GM19468 (cell line): Measurements from ENCODE around the gene TRIM26.
"Not testable (repeated sequence)": the region's sequence is repeated elsewhere in the genome, so short reads cannot be mapped to it uniquely, and the experiment has no call there.

ENCODE experiments used
- ATAC-seq: cut with Tn5 transposase; IDR thresholded peaks from one replicate; pipeline ENCODE4 v1.9.1; 2021; ENCODE audit warnings: mild to moderate bottlenecking, moderate library complexity, moderate number of reproducible peaks; ENCODE audit not compliant: unreplicated experiment; ENCODE audit errors: extremely low read depth

The TRIM26 gene

DNA sequence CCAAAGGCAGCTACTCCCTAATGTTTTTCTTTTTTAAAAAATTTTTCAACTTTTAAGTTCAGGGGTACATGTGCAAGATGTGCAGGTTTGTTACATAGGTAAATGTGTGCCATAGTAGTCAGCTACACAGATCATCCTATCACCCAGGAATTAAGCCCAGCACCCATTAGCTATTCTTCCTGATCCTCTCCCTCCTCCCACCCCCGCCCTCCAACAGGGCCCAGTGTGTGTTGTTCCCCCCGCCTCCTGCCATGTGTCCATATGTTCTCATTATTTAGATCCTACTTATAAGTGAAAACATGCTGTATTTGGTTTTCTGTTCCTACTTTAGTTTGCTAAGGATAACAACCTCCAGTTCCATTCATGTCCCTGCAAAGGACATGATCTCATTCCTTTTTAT is 37.4 kb downstream of the TRIM26 start:
- ATAC-seq = no peak

GRCh38 chr6:30172681-30173080 is 40.5 kb downstream of the TRIM26 start:
- ATAC-seq = no peak

GRCh38 chr6:30171677-30172471 is 41.3 kb downstream of the TRIM26 start:
- no peak for ATAC-seq

DNA sequence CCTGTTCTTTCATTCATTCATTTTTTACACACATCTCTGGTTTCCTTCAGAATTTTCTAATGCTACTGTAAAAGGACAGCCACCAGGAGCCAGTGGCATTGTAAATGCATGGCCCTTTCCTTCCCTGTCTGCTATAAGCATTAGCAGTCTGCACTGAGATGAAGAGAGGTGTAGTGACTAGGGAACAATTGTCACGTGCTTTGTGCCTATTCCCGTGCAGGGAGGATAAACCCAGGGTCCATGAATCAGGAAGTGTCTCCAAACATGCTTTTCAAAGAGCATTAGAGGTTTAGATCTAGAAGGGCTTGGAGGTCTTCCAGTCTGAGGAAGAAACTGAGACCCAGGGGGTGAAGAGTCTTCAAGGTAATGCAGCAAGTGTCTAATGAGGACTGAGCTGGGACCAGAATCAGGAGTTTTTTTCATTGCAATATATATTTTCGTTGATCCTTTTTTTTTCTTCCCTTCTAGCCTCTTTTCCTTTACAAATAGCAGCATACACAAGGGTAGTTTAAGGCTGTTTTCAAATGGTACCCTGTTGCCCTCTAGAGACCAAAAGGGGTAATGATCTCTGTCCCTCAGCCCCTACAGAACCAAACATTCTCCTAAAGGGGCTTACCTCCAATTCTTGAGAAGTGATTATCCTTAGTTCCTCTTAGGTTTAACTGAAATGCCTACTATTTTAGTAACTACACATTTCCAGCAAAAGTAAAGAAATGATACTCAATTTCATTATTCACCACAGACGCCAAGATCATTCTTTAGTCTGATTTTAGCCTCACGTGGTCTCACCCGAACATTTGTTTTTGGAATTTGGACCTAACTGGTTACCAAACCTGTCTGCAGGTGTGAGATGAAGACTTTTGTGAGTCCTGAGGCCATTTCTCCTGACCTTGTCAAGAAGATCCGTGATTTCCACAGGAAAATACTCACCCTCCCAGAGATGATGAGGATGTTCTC is 43.3 kb downstream of the TRIM26 start:
- no peak for ATAC-seq

- ATAC-seq = no peak
These were observed 44.5 kb downstream of the TRIM26 start for GRCh38 chr6:30168741-30169140.

DNA sequence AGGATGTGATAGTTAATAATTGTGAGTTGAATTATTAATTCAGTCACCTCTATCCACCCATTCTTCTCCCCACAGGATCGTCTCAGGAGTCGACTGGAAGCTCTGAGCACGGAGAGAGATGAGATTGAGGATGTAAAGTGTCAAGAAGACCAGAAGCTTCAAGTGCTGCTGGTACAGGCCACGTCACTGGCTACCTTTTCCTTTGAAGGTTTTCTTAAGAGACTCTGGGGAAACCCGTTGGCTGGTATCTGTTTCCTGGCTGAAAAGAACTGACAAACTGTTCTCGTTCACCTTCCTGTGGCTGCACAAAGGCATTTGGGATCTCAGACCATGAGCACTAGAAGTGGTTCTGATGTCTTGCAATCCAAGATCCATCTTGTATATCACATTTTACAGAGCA is 46.1 kb downstream of the TRIM26 start:
- no peak for ATAC-seq

DNA sequence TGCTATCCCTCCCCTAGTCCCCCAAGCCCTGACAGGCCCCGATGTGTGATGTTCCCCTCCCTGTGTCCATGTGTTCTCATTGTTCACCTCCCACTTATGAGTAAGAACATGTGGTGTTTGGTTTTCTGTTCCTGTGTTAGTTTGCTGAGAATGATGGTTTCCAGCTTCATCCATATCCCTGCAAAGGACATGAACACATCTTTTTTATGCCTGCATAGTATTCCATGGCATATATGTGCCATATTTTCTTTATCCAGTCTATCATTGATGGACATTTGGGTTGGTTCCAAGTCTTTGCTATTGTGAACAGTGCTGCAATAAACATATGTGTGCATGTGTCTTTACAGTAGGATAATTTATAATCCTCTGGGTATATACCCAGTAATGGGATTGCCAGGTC is 48.0 kb downstream of the TRIM26 start:
- ATAC-seq = not testable (repeated sequence)

DNA sequence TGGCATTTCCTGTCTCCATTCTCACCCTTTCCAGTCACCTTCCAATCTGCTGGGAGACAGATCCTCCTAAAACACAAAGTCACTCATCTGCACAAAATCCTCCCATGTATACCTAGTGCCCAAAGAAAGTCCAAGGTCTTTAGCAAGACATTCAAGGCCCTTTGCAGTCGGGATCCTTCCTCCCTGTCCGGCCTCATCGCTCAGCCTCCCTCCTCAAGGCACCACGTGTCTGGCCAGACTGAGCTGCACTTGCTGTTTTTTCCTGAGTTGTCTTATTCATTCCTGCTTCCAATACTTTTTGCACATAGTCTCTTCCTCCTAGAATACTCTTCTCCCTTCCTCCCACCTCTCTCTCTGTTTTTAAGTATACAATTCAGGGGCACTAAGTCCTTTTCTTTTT is 48.5 kb downstream of the TRIM26 start:
- ATAC-seq = no peak

DNA sequence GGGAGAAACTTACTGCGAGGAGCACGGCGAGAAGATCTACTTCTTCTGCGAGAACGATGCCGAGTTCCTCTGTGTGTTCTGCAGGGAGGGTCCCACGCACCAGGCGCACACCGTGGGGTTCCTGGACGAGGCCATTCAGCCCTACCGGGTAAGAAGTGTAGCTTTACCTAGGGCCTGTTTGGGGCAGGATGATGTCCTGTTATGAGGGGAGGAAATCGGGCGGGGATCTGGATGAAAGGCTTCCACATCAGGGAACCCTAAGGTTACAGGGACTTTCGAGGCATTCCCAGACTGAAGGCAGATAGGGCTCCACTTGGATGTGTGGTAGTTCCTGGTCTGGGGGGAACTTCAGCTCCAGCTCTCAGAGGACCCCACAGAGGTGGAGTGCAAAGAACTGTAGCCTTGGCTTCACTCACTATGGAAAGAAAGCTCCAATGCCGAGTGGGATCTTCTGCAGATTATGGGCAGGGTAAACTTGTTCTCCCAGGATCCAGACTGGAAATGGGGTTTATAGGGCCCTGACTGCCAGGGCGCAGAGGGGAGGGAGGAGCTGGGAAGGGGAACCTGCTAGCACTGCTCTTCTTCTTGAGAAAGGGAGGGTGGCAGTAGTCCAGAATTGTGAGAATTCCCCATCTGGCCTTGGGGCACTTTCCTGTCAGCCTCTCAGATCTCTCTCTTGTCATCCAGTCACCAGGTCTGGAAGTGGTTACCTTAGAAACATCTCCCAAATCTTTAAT is 49.1 kb downstream of the TRIM26 start:
- no peak for ATAC-seq

DNA sequence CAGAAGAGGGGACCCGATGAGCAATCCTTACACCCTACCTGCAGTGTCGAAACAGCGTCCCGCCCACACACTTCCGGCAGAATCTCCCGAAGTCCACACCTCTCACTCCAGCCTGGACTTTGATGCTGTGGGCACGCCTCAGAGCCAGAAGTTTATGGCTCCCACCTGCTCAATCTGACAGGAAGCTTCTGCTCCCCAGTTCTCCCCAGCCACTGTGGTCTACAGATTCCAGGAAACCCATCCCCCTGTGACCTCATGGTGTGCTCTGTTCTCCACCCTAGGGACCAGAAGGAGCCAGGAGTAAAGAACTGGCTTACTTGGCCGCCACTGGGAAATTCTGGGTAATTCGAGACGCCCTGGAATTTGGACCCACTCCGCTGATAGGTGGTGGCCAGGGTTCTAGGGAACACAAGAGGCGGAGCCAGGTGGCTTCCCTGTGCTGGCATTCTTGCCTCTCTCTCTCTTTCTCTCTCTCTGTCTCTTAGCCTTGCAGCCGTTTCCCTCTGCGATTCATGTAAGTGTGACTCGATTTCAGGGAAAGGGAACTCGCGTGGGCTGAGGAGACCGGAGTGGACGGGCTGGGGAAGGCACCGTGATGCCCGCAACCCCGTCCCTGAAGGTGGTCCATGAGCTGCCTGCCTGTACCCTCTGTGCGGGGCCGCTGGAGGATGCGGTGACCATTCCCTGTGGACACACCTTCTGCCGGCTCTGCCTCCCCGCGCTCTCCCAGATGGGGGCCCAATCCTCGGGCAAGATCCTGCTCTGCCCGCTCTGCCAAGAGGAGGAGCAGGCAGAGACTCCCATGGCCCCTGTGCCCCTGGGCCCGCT is 49.9 kb downstream of the TRIM26 start, which contains the start of gene TRIM15:
TRIM15 (plus strand) TSS at position 457 of the 828 bp plus-strand sequence; CDS start at position 596, 139 bp downstream.
- ATAC-seq = no peak

DNA sequence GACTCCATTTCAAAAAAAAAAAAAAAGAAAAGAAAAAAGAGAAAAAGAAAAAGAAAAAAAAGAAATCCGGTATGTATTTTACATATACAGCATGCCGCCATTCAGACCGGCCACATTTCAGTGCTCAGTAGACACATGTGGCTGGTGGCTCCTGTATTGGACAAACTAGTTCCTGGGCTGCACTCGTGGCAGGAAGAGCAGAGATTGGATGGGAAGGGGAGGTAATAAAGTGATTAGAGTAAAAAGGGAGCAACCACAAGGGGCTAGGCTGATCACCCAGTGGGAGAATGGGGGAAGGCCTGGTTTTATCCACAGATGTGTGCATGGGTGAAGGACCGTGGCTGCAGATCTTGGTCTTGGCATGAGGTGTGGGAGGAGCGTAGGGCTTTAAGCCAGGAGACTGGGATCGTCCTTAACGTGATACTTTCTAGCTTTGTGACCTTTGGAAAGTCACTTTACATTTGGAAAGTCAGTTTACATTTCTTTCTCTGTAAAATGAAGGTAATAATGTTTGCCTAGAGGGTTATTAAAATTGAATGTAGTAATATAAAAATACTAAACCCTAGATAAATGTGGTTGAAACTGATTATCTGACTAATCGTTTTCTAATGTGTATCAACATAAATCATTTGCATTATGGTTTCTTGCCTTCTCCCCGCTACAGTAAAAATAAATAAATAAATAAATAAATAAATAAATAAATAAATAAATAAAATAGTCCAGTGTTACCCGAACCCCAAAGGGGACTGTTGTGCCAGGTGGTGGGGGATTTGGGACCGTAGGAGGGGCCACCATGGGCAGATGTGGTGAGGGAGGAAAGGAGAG is 50.7 kb downstream of the TRIM26 start:
- no peak for ATAC-seq

- no peak for ATAC-seq
These were observed 52.2 kb downstream of the TRIM26 start, which contains the start of gene TRIM10 for GRCh38 chr6:30160785-30161531. TSS of gene TRIM10 (minus strand) at chr6:30161211. CDS start at chr6:30160858, 353 bp downstream.

DNA sequence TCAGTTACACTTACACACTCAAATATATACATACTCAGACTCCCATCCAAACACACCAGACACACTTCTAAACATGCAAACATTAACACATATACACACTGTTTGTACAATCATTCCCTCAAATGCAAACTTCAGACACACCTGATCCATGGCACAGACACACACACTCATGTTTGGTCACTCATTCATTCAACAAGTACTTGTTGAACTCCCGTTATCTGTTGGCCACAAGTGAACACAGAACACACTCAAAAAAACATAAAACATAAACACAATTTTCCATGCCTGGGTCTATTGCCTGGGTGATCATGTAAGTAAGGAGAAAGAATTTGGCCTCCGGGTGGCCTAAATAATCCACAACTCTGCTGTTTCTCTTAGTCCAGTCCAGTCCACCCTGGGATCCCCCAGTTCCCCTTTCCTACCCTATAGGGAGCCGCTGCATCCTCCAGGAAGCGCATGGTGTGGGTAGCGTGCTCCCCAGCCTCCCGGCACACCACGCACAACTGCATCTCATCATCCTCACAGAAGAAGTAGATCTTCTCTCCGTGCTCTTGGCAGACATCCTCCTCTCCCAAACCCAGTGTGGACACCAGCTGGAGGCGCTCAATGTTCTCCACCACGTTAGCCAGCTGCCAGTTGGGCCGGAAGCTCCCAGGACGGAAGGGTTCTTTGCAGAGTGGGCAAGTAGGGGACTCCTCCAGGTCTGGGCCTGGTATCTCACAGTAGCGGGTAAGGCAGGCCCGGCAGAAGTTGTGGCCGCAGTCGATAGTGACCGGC is 53.0 kb downstream of the TRIM26 start:
- no peak for ATAC-seq

GRCh38 chr6:30158475-30159040 is 54.6 kb downstream of the TRIM26 start:
- no peak for ATAC-seq

DNA sequence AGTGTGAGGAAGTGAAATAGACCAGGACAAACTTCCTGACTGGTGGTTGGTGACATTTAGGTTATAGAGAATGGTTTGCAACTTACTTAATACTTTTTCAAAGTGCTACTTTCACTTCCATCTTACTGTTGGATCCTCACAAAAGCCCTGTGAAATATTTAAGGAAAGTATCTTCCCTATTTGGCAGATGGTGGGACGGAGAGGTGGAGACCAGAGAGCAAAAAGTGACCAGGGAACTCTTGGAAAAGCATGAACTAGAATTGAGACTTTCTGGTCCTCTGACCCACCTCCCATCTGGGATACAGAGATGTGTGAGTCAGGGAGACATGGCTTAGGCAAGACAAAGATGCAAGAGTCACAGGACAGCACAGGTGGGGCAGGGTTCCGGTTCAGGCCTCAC is 55.2 kb downstream of the TRIM26 start:
- ATAC-seq = no peak

- no peak for ATAC-seq
These were observed 55.6 kb downstream of the TRIM26 start for GRCh38 chr6:30157581-30157980.

DNA sequence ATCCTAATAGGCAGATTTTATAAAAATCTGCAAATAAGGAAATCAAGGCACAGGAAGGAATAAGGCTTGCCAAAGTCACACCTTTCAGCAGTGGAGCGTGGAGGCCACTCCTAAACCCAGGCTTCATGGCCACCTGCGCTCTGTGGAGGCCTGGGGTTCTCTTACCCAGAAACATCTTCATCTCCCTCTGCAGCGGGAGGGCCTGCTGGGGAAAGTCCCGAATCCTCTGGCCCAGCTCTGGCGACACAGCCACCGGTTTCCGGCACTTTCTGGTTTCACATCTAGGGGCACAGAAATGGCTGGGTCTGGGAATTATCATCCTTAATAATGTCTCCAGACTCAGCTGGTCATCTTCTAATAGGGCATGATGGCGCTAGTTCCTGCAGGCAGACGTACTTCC is 56.4 kb downstream of the TRIM26 start:
- no peak for ATAC-seq
